Stomach (tissue), 9 donors: Measurements from ENCODE around the gene KLHL29. TPM values are rescaled to one million over a fixed set of nuclear protein-coding genes. Genes with fewer than 3 reads are reported as not detected.

Source experiments
- DNase-seq, 2 donors: peaks; one replicate each; pipeline versions ENCODE4 v3.0.0 to v3.0.0-alpha.2; 2013 to 2019
- H3K27ac ChIP-seq, 5 donors: fragments of 200-600 bp in 4 of 5; sonication (generic) in 4 of 5; one replicate each; pipeline ENCODE4 v1.5.1; 2013 to 2019; ENCODE audit warnings: mild to moderate bottlenecking in 1 of 5, moderate library complexity in 1 of 5
- H3K27me3 ChIP-seq, 3 donors: fragments of 200-600 bp; sonication (generic); one replicate each; pipeline ENCODE4 v1.5.1; 2017 to 2019; ENCODE audit warnings: mixed run types in 1 of 3
- H3K36me3 ChIP-seq, 4 donors: fragments of 200-600 bp; sonication (generic); 1 replicate in 3 of 4; 2 replicates in 1 of 4; pipeline ENCODE4 v1.5.1; 2016 to 2019
- H3K4me1 ChIP-seq, 4 donors: fragments of 200-600 bp; sonication (generic); one replicate each; pipeline ENCODE4 v1.5.1; 2016 to 2019
- H3K4me3 ChIP-seq, 4 donors: fragments of 200-600 bp; sonication (generic) in 3 of 4; one replicate each; pipeline ENCODE4 v1.5.1; 2016 to 2019; ENCODE audit warnings: mild to moderate bottlenecking in 1 of 4
- H3K9me3 ChIP-seq, 4 donors: fragments of 200-600 bp; sonication (generic); one replicate each; pipeline ENCODE4 v1.5.1; 2016 to 2019
- EP300 ChIP-seq: sonication (generic); formaldehyde crosslinking; IDR thresholded peaks from one replicate; pipeline ENCODE4 v1.6.1; 2017; ENCODE audit warnings: antibody characterized with exemption
- POLR2A ChIP-seq, 4 donors: fragments of 450-650 bp; IDR thresholded peaks; one replicate each; pipeline ENCODE4 v1.6.1; 2016; ENCODE audit warnings: antibody characterized with exemption in 4 of 4, control low read depth in 2 of 4, mild to moderate bottlenecking in 1 of 4, moderate library complexity in 1 of 4
- POLR2AphosphoS5 ChIP-seq, 3 donors: sonication (generic); formaldehyde crosslinking; IDR thresholded peaks; one replicate each; pipeline ENCODE4 v1.6.1; 2016; ENCODE audit warnings: antibody characterized with exemption in 3 of 3
- WGBS, 5 donors: extraction: QIAGEN DNeasy Blood & Tissue Kit in 3 of 5; methylation state at CpG; one replicate each; pipeline versions ENCODE4 v1.1.5 to v1.1.7; 2013 to 2018; 5-methylcytosine and 5-hydroxymethylcytosine counted together
- intact Hi-C: fragments of 100-400 bp; cut with DNase I; formaldehyde crosslinking; loops from one replicate; pipeline ENCODE4 v1.15.1; 2023; ENCODE audit warnings: low total_unique reads
- polyA plus RNA-seq, 3 donors: library from polyadenylated mRNA; stranded (reverse); fragments of 200-250 nt; gene quantifications; one replicate each; pipeline ENCODE4 v1.2.3, GENCODE V29; 2013
- total RNA-seq, 5 donors: library from RNA; depleted of rRNA; stranded (reverse); fragments of >200 nt; gene quantifications; one replicate each; pipeline versions ENCODE4 v1.1.0 to v1.2.3, GENCODE V29; 2014 to 2016
- TF ChIP-seq, protein P1 (sequence below), 7 experiments: fragments of 450-650 bp in 4 of 7; fragments of 200-600 bp in 3 of 7; sonication (generic) in 3 of 7; IDR thresholded peaks; one replicate each; pipeline ENCODE4 v1.5.1; 2016 to 2019; ENCODE audit warnings: antibody characterized with exemption in 7 of 7, control low read depth in 2 of 7, mild to moderate bottlenecking in 1 of 7
- donor health status: healthy with polysubstance abuse.
- donor health status: Bipolar disorder and iron deficiency.
- donor health status: healthy.

The KLHL29 gene
- total and polyA plus RNA-seq, 8 donors, result under 0.01 to 6.6 (median 1.3) TPM

DNA sequence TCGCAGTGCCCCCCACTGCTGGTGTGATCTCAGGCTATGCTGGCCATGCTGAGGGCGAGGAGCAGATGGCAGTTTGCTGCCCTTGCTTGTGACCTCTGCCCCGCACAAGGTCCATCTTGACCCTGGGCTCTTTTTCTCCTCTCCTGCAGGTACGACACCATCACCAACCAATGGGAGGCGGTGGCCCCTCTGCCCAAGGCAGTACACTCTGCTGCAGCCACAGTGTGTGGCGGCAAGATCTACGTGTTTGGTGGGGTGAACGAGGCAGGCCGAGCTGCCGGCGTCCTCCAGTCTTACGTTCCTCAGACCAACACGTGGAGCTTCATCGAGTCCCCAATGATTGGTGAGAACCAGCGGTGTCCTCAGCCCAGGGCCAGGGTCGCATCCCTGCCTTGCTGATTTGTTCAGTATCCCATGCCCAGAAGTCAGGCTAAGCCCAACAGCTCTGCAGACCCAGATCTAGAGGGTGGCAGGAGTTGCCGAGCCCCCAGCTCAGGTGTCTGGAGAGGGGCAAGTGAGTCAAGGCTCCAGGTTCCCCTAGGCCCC, 318.1 kb downstream of the KLHL29 start:
- Histone ChIP-seq H3K4me3 (no peak overlapping the region), H3K27me3 (no peaks in the 10 kb centered on the region), H3K4me1 (peaks cover under 1 to 25% (median 10%) of the 10 kb centered on the region in 4 donors), H3K9me3 (no peaks in the 10 kb centered on the region), H3K27ac (no peak overlapping the region), H3K36me3 (peaks cover 0 to 80% (median 51%) of the 10 kb centered on the region in 4 donors)
- peak in 1 of 2 donors; percentile 0 for DNase-seq
- intact Hi-C loops, result no loop called here
- no peak for TF ChIP-seq POLR2A (IDR thresholded peaks at IDR 0.05)
- no peak for TF ChIP-seq POLR2AphosphoS5 (IDR thresholded peaks at IDR 0.05)
- TF ChIP-seq, protein P1, sequence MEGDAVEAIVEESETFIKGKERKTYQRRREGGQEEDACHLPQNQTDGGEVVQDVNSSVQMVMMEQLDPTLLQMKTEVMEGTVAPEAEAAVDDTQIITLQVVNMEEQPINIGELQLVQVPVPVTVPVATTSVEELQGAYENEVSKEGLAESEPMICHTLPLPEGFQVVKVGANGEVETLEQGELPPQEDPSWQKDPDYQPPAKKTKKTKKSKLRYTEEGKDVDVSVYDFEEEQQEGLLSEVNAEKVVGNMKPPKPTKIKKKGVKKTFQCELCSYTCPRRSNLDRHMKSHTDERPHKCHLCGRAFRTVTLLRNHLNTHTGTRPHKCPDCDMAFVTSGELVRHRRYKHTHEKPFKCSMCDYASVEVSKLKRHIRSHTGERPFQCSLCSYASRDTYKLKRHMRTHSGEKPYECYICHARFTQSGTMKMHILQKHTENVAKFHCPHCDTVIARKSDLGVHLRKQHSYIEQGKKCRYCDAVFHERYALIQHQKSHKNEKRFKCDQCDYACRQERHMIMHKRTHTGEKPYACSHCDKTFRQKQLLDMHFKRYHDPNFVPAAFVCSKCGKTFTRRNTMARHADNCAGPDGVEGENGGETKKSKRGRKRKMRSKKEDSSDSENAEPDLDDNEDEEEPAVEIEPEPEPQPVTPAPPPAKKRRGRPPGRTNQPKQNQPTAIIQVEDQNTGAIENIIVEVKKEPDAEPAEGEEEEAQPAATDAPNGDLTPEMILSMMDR (IDR thresholded peaks at IDR 0.05), result no peak
- TF ChIP-seq EP300, result no peak
- WGBS, 5 donors, result 96 to 100% (median 97%) methylated on average over 7 to 17 of the region's 17 CpGs

DNA sequence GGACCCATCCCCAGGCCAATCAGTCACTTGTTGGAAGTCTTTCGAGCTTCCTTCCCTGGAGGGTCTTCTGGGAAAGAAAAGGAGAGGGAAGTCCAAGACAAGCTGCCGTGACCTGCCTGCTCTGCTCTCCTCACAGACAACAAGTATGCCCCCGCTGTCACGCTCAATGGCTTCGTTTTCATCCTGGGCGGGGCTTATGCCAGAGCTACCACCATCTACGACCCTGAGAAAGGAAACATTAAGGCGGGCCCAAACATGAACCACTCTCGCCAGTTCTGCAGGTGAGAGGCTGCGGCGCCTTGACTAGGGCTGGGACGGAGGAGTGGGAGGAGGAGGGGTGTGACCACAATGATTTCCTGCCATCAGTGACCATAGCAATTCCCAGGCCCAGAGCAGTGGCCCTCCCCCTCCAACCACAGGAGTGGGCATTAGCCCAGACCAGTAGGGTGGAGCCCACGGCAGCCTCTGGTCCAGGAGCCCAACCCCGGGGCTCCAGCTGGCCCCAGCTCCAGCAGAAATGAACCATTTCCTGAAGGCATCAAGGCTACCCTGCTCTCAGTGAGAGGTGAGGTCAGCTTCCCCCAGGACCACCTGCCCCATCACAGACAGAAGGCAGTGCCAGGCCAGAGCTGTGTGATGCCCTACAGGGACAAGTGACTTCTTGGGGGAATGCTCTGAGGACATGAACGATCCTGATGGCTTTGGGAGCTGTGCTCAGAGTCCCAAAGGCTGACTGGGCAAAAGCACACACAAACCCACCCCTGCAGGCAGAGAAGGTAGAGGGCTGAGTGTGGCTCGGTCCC, 318.8 kb downstream of the KLHL29 start:
- H3K4me1 ChIP-seq, result peaks cover 0 to 19% (median 6%) of the 10 kb centered on the region in 4 donors
- no peaks in the 10 kb centered on the region for H3K9me3 ChIP-seq
- peaks cover 0 to 87% (median 57%) of the 10 kb centered on the region in 4 donors for H3K36me3 ChIP-seq
- TF ChIP-seq, protein P1 (IDR thresholded peaks at IDR 0.05), result no peak
- no peak for TF ChIP-seq POLR2A (IDR thresholded peaks at IDR 0.05)
- no peak for TF ChIP-seq EP300
- no peak for TF ChIP-seq POLR2AphosphoS5 (IDR thresholded peaks at IDR 0.05)
- no peak overlapping the region for H3K27ac ChIP-seq
- no peaks in the 10 kb centered on the region for H3K27me3 ChIP-seq
- H3K4me3 ChIP-seq, result no peak overlapping the region
- 90 to 95% (median 93%) methylated on average over 15 to 16 of the region's 16 CpGs for WGBS, 5 donors
- DNase-seq, result peak in 1 of 2 donors; percentile 2
- intact Hi-C loops, result no loop called here

DNA sequence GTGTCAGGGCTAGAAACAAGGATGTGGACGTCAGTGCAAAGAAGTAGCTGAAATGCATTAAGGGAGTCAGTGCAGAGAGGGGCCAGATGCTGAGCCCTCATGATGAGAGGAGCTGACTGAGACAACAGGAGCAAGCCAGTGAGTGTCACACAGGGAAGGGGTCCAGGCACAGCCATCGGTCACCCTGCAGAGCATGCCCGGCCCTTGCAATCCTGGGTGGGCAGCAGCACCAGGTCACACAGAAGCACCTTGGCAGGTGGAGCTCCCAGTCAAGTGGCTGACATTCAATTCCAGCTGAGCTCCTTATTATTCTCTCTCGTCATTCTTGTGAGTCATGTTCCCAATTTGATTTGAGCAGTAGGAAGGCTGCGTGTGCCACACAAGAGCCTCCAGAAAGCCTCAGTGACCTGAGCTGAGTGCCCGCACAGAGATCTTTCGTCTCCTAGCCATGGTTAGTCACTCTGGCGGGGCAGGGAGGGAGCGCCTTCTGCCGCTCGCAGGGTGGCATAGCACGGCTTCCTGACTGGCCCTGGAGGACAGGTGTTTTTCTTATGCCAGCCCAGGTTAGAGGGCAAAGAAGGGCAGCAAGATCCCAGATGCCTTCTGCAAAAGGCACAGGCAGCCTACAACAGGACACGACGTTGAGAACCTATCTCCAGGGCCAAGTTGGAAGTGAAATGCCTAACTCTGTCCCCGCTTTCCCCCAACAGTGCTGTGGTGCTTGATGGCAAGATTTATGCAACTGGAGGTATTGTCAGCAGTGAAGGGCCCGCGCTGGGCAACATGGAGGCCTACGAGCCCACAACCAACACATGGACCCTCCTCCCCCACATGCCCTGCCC, 321.0 kb downstream of the KLHL29 start:
- H3K36me3 ChIP-seq, result peaks cover 0 to 78% (median 58%) of the 10 kb centered on the region in 4 donors
- no peak for TF ChIP-seq POLR2A (IDR thresholded peaks at IDR 0.05)
- no peak for TF ChIP-seq EP300
- TF ChIP-seq POLR2AphosphoS5 (IDR thresholded peaks at IDR 0.05), result no peak
- no peak overlapping the region for H3K27ac ChIP-seq
- DNase-seq, result peak in 1 of 2 donors; percentile 0
- no peaks in the 10 kb centered on the region for H3K27me3 ChIP-seq
- intact Hi-C loops, result no loop called here
- H3K4me1 ChIP-seq, result peaks cover 0 to 11% (median 5%) of the 10 kb centered on the region in 4 donors
- H3K9me3 ChIP-seq, result no peaks in the 10 kb centered on the region
- WGBS, 5 donors, result 94 to 96% (median 95%) methylated on average over 18 of the region's 18 CpGs
- H3K4me3 ChIP-seq, result no peak overlapping the region

DNA sequence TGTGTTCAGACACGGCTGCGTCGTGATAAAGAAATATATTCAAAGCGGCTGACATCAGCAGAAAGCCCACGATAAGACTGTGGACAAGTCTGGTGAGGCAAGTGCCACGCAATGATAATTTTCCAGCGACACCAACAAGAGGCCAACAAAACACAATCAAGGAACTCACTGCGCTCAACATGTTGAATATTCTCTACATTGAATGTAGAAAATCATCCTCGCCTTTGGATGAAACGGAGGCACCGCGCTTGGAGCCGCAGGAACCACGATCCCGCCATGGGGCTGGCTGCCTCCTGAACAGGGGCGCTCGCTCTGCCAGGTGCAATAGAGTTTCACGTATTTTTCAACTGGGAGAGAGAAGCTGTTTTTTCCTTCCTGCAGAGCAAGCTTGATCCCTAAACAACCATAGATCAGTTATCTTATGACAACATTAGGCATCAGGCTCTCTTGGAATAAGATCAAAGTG, 321.7 kb downstream of the KLHL29 start:
- H3K27ac ChIP-seq, result peak overlapping the region in 1 of 5 donors; percentile 32
- no peaks in the 10 kb centered on the region for H3K27me3 ChIP-seq
- H3K4me1 ChIP-seq, result peaks cover 0 to 11% (median 5%) of the 10 kb centered on the region in 4 donors
- no peaks in the 10 kb centered on the region for H3K9me3 ChIP-seq
- 92 to 96% (median 94%) methylated on average over 18 of the region's 18 CpGs for WGBS, 5 donors
- TF ChIP-seq POLR2A (IDR thresholded peaks at IDR 0.05) (no peak), POLR2AphosphoS5 (IDR thresholded peaks at IDR 0.05) (no peak), EP300 (no peak)
- TF ChIP-seq, protein P1 (IDR thresholded peaks at IDR 0.05), result no peak
- intact Hi-C loops, result no loop called here
- DNase-seq, result no peak
- H3K4me3 ChIP-seq, result no peak overlapping the region
- H3K36me3 ChIP-seq, result peaks cover 0 to 75% (median 58%) of the 10 kb centered on the region in 4 donors
